ENCODE measurements around the gene RAB4A.
"Not testable (repeated sequence)": the region's sequence is repeated elsewhere in the genome, so short reads cannot be mapped to it uniquely, and the experiment has no call there.

Gene RAB4A

DNA sequence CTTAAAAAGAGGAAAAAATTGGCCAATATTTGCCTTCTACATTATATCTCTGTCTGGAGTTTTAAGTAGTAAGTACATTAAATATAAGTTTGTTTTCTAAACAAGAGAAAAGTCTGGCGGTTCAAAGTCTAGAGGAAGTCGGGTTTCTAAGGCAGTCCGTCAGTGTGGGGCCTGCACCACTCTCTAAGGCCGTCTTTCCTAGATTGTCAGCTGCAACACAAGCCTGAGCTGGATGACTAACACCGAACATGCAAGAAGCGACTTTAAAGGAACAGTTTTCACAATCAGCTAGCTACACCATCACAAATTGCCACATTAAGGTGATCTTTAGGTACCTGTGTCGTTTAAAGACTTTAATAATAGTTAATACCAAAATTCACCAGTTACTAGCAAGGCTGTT, 52.3 kb downstream of the RAB4A start:
- no peak overlapping the region for H3K4me3 ChIP-seq (ENCODE audit: low read length)
- DNase-seq (ENCODE audit: low read depth) = no peak
- TF ChIP-seq, protein P1, sequence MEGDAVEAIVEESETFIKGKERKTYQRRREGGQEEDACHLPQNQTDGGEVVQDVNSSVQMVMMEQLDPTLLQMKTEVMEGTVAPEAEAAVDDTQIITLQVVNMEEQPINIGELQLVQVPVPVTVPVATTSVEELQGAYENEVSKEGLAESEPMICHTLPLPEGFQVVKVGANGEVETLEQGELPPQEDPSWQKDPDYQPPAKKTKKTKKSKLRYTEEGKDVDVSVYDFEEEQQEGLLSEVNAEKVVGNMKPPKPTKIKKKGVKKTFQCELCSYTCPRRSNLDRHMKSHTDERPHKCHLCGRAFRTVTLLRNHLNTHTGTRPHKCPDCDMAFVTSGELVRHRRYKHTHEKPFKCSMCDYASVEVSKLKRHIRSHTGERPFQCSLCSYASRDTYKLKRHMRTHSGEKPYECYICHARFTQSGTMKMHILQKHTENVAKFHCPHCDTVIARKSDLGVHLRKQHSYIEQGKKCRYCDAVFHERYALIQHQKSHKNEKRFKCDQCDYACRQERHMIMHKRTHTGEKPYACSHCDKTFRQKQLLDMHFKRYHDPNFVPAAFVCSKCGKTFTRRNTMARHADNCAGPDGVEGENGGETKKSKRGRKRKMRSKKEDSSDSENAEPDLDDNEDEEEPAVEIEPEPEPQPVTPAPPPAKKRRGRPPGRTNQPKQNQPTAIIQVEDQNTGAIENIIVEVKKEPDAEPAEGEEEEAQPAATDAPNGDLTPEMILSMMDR (conservative IDR thresholded peaks at IDR 0.05; ENCODE audit: low read depth, low read length) = no peak

DNA sequence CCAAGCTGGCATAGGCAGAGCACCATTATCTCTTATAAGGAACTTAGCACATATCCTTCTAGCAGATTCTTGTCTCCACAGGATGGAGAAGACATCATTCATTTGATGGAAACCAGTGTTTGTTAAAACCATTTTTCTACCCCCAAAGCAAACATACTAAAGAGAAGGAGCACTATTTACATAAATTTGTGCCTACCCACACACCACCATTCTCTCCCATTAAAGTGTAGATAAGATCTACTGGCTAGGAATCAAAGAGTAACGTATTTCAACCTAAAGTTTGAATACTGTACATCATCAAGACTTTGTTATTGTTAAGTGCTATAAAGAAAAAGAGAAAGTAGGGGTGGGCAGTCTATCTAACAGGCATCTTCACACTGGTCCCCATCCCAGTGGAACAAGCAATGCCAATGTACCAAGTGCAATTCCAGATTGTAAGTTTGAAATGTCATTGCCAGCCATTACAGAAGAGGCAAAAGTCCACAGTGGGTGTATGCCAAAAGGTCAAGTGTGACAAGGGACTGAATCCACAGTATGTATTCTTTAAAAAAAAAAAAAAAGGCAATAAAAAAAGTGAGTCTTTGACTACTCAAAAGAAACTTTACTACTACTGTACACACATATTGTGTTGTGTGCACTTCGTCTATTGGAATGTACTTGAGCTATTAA, 53.1 kb downstream of the RAB4A start:
- TF ChIP-seq, protein P1 (conservative IDR thresholded peaks at IDR 0.05; ENCODE audit: low read depth, low read length) = no peak
- no peak overlapping the region for H3K4me3 ChIP-seq (ENCODE audit: low read length)
- DNase-seq (ENCODE audit: low read depth) = no peak

DNA sequence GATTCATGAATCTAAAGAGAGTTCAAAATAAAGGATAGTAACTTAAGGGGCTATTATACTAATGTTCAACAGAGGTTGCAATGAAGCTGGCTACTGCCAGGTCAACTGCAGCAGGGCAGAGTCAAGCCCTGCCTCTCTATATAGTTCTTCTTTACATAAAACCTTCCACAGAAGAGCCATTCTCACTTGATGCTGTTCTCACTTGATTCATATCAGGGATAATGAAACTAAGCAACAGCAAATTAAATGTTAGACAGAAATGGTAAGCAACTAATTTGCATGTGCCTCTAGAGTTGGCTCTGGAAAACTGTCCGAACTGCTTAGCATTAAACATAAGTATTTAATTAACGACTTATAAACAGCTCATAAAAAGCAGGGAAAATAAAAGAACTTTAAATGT, 54.5 kb downstream of the RAB4A start:
- DNase-seq (ENCODE audit: low read depth) = no peak
- TF ChIP-seq, protein P1 (conservative IDR thresholded peaks at IDR 0.05; ENCODE audit: low read depth, low read length) = no peak
- no peak overlapping the region for H3K4me3 ChIP-seq (ENCODE audit: low read length)

DNA sequence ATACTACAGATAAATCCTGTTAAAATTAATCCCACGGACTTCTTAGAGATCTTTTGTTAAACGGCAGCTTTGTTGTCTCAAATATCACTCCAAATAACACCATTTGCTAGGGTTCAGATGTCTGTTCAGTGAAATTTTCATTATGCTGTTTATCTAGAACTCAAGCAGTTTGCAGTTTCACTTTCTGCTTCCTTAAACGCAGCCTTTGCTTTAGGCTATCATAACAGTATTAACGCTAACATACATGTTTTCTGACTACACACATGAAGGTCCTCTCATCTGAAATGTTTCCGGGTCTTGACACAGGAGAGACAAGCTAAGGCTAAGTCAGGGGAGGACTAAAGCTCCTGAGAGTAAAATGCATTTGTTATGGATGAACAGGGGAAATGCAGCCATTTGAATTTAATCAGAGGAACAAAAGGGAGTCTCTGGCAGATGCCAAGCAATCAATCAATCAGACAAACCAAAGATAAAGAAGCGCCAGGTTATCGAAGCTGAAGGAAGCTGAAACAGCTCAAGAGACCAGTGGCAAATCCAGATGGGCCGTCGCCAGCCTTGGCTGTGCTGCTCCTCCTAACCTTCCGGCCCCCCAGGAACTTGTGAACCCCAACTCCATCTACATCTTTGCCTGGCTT, 55.1 kb downstream of the RAB4A start:
- TF ChIP-seq, protein P1 (conservative IDR thresholded peaks at IDR 0.05; ENCODE audit: low read depth, low read length) = no peak
- DNase-seq (ENCODE audit: low read depth) = no peak
- H3K4me3 ChIP-seq (ENCODE audit: low read length) = no peak overlapping the region

DNA sequence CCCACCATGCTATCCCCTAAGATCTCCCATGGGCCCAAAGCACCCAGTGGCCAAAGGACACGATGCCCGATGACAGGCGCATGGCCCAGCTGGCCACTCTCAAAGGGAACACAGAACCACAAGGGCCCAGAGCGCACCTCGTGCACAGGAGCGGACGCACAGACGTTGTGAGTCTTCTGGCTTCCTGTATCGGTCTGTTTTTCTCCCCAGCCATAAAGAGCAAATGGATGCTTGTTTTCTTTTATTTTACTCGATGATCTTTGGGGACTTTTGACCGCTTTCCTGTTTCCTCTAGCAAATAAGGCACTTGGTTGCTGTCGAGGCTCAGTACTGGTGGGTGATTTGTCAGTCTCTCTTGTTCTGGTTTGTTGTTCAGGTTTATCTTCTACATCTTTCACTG, 55.7 kb downstream of the RAB4A start:
- H3K4me3 ChIP-seq (ENCODE audit: low read length) = no peak overlapping the region
- TF ChIP-seq, protein P1 (conservative IDR thresholded peaks at IDR 0.05; ENCODE audit: low read depth, low read length) = no peak
- no peak for DNase-seq (ENCODE audit: low read depth)

DNA sequence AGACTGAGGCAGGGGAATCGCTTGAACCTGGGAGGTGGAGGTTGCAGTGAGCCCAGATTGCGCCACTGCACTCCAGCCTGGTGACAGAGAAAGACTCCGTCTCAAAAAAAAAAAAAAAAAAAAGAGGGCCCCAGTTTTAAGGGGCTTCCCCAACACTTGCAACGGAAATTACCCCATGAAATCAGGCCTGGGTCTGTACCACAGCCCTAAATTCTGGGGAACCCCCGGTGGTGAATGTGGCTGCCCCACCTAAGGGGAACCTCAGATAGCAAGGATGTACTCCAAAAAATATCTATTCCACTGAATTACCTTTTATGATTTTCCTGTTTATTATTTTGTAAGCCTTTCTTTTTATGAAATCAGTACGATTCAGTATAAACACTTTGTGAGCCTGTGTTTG, 56.9 kb downstream of the RAB4A start:
- not testable (repeated sequence) for DNase-seq (ENCODE audit: low read depth); H3K4me3 ChIP-seq (ENCODE audit: low read length)

DNA sequence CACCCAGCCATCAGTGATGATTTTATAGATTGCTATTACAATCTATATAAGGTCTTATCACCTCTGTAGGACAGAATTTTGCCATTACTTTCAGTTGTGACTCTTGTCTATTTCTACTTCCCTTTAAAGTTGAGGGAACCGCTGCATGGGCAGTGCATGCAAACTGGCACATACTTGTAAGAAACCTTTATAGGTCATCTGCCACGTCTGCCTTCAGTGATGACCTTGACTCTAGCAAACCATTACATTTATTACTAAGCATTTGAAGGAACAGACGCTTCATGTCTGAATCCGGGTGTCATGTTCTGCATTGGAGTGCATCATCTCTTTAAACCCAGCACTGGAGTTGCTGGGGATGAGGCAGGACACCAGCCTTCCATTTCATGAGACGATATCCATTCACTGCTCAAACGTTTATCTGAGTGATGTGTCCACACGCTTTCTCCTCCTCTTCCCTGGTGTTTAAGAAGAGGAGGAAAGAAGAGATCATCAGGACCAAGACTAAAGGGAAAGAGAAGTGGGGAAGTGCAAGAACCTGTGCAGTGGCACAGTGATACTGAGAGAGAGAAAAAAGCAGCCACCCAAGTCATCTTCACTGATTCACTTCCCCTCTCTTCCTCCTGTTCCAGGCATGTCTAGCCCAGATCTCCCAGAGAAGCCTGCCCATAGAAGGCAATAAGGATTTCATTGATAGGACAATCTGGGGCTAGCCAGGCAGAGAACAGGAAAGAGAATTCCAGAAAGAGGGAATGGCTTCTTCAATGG, 57.9 kb downstream of the RAB4A start:
- TF ChIP-seq, protein P1 (conservative IDR thresholded peaks at IDR 0.05; ENCODE audit: low read depth, low read length) = no peak
- no peak overlapping the region for H3K4me3 ChIP-seq (ENCODE audit: low read length)
- no peak for DNase-seq (ENCODE audit: low read depth)
